ENCODE data around the gene C2.
"Not testable (repeated sequence)": the region's sequence is repeated elsewhere in the genome, so short reads cannot be mapped to it uniquely, and the experiment has no call there.

The C2 gene

DNA sequence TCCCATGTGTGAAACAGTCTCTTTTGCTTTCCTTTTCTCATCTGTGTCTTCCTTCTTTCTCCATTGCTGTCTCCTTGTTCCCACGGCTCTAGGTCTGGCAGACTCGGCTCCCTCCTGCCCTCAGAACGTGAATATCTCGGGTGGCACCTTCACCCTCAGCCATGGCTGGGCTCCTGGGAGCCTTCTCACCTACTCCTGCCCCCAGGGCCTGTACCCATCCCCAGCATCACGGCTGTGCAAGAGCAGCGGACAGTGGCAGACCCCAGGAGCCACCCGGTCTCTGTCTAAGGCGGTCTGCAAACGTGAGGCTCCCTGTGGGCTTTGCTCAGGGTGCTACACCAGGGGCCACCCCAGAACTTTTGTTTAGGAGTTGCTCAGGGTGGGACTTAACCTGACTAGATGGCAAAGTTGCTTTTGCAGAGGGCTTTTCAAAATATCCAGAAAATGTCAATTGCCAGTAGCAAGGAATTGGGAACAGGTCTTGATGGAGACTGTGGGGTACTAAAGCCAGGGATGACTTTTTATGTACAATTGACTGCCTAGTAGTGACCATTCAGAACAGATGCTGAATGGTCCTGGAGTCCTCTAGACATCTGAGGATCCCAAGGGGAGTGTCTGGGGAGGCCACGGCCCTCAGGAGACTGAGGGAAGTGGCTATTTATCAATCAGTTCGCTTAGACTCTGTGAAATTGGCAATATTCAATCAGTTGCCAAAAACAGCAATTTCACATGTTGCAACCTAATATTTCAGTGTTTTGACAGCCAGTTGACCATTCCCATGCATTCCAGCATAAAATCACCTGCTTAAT is 550 bp downstream of the C2 start:
- no peak overlapping the region for H3K27ac ChIP-seq (replicated peaks)
- no peaks in the 10 kb centered on the region for H3K27me3 ChIP-seq (ENCODE audit: insufficient read depth, poor library complexity, severe bottlenecking)
- TF ChIP-seq POLR2AphosphoS5 (IDR thresholded peaks at IDR 0.05; ENCODE audit: low read depth): no peak
- no peak for TF ChIP-seq SPI1 (IDR thresholded peaks at IDR 0.05; ENCODE audit: borderline replicate concordance, low read depth)
- TF ChIP-seq GABPA (IDR thresholded peaks at IDR 0.05; ENCODE audit: low read depth): no peak
- TF ChIP-seq, protein P1, sequence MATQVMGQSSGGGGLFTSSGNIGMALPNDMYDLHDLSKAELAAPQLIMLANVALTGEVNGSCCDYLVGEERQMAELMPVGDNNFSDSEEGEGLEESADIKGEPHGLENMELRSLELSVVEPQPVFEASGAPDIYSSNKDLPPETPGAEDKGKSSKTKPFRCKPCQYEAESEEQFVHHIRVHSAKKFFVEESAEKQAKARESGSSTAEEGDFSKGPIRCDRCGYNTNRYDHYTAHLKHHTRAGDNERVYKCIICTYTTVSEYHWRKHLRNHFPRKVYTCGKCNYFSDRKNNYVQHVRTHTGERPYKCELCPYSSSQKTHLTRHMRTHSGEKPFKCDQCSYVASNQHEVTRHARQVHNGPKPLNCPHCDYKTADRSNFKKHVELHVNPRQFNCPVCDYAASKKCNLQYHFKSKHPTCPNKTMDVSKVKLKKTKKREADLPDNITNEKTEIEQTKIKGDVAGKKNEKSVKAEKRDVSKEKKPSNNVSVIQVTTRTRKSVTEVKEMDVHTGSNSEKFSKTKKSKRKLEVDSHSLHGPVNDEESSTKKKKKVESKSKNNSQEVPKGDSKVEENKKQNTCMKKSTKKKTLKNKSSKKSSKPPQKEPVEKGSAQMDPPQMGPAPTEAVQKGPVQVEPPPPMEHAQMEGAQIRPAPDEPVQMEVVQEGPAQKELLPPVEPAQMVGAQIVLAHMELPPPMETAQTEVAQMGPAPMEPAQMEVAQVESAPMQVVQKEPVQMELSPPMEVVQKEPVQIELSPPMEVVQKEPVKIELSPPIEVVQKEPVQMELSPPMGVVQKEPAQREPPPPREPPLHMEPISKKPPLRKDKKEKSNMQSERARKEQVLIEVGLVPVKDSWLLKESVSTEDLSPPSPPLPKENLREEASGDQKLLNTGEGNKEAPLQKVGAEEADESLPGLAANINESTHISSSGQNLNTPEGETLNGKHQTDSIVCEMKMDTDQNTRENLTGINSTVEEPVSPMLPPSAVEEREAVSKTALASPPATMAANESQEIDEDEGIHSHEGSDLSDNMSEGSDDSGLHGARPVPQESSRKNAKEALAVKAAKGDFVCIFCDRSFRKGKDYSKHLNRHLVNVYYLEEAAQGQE (IDR thresholded peaks at IDR 0.05; ENCODE audit: insufficient replicate concordance, low read depth): no peak
- TF ChIP-seq, protein P2, sequence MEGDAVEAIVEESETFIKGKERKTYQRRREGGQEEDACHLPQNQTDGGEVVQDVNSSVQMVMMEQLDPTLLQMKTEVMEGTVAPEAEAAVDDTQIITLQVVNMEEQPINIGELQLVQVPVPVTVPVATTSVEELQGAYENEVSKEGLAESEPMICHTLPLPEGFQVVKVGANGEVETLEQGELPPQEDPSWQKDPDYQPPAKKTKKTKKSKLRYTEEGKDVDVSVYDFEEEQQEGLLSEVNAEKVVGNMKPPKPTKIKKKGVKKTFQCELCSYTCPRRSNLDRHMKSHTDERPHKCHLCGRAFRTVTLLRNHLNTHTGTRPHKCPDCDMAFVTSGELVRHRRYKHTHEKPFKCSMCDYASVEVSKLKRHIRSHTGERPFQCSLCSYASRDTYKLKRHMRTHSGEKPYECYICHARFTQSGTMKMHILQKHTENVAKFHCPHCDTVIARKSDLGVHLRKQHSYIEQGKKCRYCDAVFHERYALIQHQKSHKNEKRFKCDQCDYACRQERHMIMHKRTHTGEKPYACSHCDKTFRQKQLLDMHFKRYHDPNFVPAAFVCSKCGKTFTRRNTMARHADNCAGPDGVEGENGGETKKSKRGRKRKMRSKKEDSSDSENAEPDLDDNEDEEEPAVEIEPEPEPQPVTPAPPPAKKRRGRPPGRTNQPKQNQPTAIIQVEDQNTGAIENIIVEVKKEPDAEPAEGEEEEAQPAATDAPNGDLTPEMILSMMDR (IDR thresholded peaks at IDR 0.05; ENCODE audit: insufficient read depth, low read length): no peak
- H3K4me3 ChIP-seq (replicated peaks; ENCODE audit: insufficient read depth, low read length): no peak overlapping the region
- DNase-seq (ENCODE audit: low read depth in 1 of 2, low spot score in 1 of 2): no peak

DNA sequence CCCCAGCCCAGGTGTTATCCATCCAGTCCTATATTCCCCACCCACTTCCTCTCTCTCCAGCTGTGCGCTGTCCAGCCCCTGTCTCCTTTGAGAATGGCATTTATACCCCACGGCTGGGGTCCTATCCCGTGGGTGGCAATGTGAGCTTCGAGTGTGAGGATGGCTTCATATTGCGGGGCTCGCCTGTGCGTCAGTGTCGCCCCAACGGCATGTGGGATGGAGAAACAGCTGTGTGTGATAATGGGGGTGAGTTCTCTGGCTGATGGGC is 1.1 kb downstream of the C2 start:
- TF ChIP-seq, protein P2 (IDR thresholded peaks at IDR 0.05; ENCODE audit: insufficient read depth, low read length): no peak
- TF ChIP-seq GABPA (IDR thresholded peaks at IDR 0.05; ENCODE audit: low read depth) (no peak), SPI1 (IDR thresholded peaks at IDR 0.05; ENCODE audit: borderline replicate concordance, low read depth) (no peak), POLR2AphosphoS5 (IDR thresholded peaks at IDR 0.05; ENCODE audit: low read depth) (no peak)
- TF ChIP-seq, protein P1 (IDR thresholded peaks at IDR 0.05; ENCODE audit: insufficient replicate concordance, low read depth): no peak
- H3K27me3 ChIP-seq (ENCODE audit: insufficient read depth, poor library complexity, severe bottlenecking): no peaks in the 10 kb centered on the region
- no peak overlapping the region for H3K4me3 ChIP-seq (replicated peaks; ENCODE audit: insufficient read depth, low read length)
- no peak for DNase-seq (ENCODE audit: low read depth in 1 of 2, low spot score in 1 of 2)
- H3K27ac ChIP-seq (replicated peaks): no peak overlapping the region

DNA sequence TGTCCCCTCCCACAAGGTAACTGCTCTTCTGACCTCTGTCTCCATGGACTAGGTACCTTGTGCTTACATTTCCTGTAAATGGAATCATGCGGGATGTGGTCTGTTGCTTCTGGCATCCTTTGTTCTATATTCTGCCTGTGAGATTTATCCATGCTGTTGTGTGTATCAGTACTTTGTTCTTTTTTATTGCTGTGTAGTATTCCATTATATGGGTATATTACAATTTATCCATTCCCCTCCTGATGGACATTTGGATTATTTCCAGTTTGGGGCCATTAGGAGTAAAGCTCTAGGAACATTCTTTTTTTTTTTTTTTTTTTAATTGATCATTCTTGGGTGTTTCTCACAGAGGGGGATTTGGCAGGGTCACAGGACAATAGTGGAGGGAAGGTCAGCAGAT is 3.4 kb downstream of the C2 start:
- Histone ChIP-seq H3K4me3 (replicated peaks; ENCODE audit: insufficient read depth, low read length) (no peak overlapping the region), H3K27me3 (ENCODE audit: insufficient read depth, poor library complexity, severe bottlenecking) (no peaks in the 10 kb centered on the region), H3K27ac (replicated peaks) (no peak overlapping the region)
- no peak for DNase-seq (ENCODE audit: low read depth in 1 of 2, low spot score in 1 of 2)
- TF ChIP-seq POLR2AphosphoS5 (IDR thresholded peaks at IDR 0.05; ENCODE audit: low read depth) (no peak), GABPA (IDR thresholded peaks at IDR 0.05; ENCODE audit: low read depth) (no peak), SPI1 (IDR thresholded peaks at IDR 0.05; ENCODE audit: borderline replicate concordance, low read depth) (no peak)
- TF ChIP-seq, protein P1 (IDR thresholded peaks at IDR 0.05; ENCODE audit: insufficient replicate concordance, low read depth): no peak
- TF ChIP-seq, protein P2 (IDR thresholded peaks at IDR 0.05; ENCODE audit: insufficient read depth, low read length): no peak

DNA sequence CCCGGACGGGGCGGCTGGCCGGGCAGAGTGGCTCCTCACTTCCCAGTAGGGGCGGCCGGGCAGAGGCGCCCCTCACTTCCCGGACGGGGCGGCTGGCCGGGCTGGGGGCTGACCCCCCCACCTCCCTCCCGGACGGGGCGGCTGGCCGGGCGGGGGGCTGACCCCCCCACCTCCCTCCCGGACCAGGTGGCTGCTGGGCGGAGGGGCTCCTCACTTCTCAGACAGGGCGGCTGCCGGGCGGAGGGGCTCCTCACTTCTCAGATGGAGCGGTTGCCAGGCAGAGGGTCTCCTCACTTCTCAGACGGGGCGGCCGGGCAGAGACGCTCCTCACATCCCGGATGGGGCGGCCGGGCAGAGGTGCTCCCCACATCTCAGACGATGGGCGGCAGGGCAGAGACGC is 4.6 kb downstream of the C2 start:
- H3K4me3 ChIP-seq (replicated peaks; ENCODE audit: insufficient read depth, low read length); DNase-seq (ENCODE audit: low read depth in 1 of 2, low spot score in 1 of 2); H3K27me3 ChIP-seq (ENCODE audit: insufficient read depth, poor library complexity, severe bottlenecking); H3K27ac ChIP-seq (replicated peaks): not testable (repeated sequence)
